ENCODE data around the gene AMACR.

AMACR gene

DNA sequence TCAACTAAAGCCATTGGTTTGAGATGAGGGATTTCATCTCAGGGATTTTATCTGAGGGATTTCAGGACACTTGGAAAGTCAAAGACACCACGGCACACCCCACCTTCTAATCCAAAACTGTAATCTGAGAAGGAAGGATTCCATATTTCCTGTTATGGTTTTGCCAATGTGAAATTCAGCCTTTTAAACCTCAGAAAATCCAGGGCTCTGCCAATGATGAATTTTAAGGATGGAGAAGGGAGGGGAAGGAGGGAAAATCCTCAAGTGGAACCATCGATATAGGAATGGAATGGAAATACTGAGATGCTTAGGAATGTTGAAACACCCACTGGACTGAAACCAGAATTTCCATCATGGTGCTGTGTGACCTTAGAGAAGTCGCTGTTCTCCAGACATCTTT is 29.9 kb upstream of the AMACR start:
- TF ChIP-seq, protein P1, sequence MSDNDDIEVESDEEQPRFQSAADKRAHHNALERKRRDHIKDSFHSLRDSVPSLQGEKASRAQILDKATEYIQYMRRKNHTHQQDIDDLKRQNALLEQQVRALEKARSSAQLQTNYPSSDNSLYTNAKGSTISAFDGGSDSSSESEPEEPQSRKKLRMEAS (IDR thresholded peaks at IDR 0.05), result no peak
- TF ChIP-seq EGR1 (IDR thresholded peaks at IDR 0.05) (no peak), NFIC (IDR thresholded peaks at IDR 0.05) (no peak), RAD21 (IDR thresholded peaks at IDR 0.05; ENCODE audit: low read depth) (no peak), ZBTB7A (IDR thresholded peaks at IDR 0.05; ENCODE audit: low read depth) (no peak), YY1 (IDR thresholded peaks at IDR 0.05; ENCODE audit: low read depth) (no peak), FOXM1 (IDR thresholded peaks at IDR 0.05; ENCODE audit: borderline replicate concordance, low read depth) (no peak), TCF12 (IDR thresholded peaks at IDR 0.05; ENCODE audit: low read depth) (no peak), EP300 (IDR thresholded peaks at IDR 0.05; ENCODE audit: borderline replicate concordance) (no peak), CEBPB (IDR thresholded peaks at IDR 0.05) (no peak)

- TF ChIP-seq YY1 (IDR thresholded peaks at IDR 0.05; ENCODE audit: low read depth) (no peak), FOXM1 (IDR thresholded peaks at IDR 0.05; ENCODE audit: borderline replicate concordance, low read depth) (no peak), EP300 (IDR thresholded peaks at IDR 0.05; ENCODE audit: borderline replicate concordance) (no peak), CREB1 (IDR thresholded peaks at IDR 0.05; ENCODE audit: low read depth) (no peak)
Observed at GRCh38 chr5:34035756-34036155, 27.9 kb upstream of the AMACR start.

DNA sequence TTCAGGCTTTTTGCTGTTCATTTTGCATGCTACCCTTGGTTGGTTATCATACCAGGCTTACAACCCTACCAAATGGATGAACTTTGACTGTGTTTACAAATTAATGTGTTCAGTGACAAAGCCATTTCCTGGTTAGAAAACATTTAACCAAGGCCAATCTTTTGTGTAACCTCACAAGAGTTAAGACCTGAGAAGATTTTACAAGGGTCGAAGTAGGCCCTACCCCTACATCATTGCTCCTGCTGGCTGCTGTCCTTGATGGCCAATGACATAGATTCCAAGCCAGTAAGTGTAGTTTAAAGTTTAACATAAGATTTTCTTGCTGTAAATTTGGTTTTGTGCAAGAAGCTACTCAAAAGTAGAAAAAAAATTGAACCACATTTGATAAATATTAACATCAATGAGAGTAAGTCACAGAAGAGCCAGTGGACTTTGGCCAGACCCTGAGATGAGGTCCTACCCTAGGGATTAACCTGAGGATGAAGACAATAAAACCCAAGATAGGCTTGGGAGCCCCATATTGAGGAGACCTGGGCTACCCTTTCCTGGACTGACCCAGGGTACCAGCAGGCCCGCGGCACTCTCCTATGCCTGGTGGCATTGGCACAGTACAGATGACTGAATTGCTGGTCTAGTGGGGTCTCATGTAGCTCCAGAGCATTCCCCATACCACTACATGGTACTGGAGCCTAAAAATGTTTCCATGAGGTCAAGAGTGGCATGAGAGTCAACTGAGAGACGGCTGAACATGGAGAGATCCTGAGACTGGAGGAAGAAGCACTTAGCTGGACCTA is 26.9 kb upstream of the AMACR start:
- TF ChIP-seq USF1 (IDR thresholded peaks at IDR 0.05) (no peak), FOXM1 (IDR thresholded peaks at IDR 0.05; ENCODE audit: borderline replicate concordance, low read depth) (no peak), TEAD4 (IDR thresholded peaks at IDR 0.05) (no peak), EP300 (IDR thresholded peaks at IDR 0.05; ENCODE audit: borderline replicate concordance) (no peak), ZBTB7A (IDR thresholded peaks at IDR 0.05; ENCODE audit: low read depth) (no peak), EGR1 (IDR thresholded peaks at IDR 0.05) (no peak), TAF1 (IDR thresholded peaks at IDR 0.05; ENCODE audit: low read depth) (no peak), NFIC (IDR thresholded peaks at IDR 0.05) (no peak), RAD21 (IDR thresholded peaks at IDR 0.05; ENCODE audit: low read depth) (no peak)
- TF ChIP-seq, protein P1 (IDR thresholded peaks at IDR 0.05), result no peak

- TF ChIP-seq RAD21 (IDR thresholded peaks at IDR 0.05; ENCODE audit: low read depth), result no peak
- no peak for TF ChIP-seq TEAD4 (IDR thresholded peaks at IDR 0.05)
- TF ChIP-seq REST (IDR thresholded peaks at IDR 0.05; ENCODE audit: low read depth), result no peak
- TF ChIP-seq CREB1 (IDR thresholded peaks at IDR 0.05; ENCODE audit: low read depth), result no peak
- TF ChIP-seq CEBPB (IDR thresholded peaks at IDR 0.05), result no peak
- no peak for TF ChIP-seq TCF12 (IDR thresholded peaks at IDR 0.05; ENCODE audit: low read depth)
- no peak for TF ChIP-seq EGR1 (IDR thresholded peaks at IDR 0.05)
- no peak for TF ChIP-seq TAF1 (IDR thresholded peaks at IDR 0.05; ENCODE audit: low read depth)
- TF ChIP-seq FOXM1 (IDR thresholded peaks at IDR 0.05; ENCODE audit: borderline replicate concordance, low read depth), result no peak
- TF ChIP-seq, protein P1 (IDR thresholded peaks at IDR 0.05), result no peak
Observed at GRCh38 chr5:34031966-34032365, 24.1 kb upstream of the AMACR start.

GRCh38 chr5:34031117-34031516 is 23.3 kb upstream of the AMACR start:
- no peak for TF ChIP-seq EGR1 (IDR thresholded peaks at IDR 0.05)
- TF ChIP-seq, protein P1 (IDR thresholded peaks at IDR 0.05), result no peak
- TF ChIP-seq ZBTB7A (IDR thresholded peaks at IDR 0.05; ENCODE audit: low read depth), result no peak
- TF ChIP-seq TEAD4 (IDR thresholded peaks at IDR 0.05), result no peak
- TF ChIP-seq USF1 (IDR thresholded peaks at IDR 0.05), result no peak
- TF ChIP-seq YY1 (IDR thresholded peaks at IDR 0.05; ENCODE audit: low read depth), result no peak
- no peak for TF ChIP-seq REST (IDR thresholded peaks at IDR 0.05; ENCODE audit: low read depth)

DNA sequence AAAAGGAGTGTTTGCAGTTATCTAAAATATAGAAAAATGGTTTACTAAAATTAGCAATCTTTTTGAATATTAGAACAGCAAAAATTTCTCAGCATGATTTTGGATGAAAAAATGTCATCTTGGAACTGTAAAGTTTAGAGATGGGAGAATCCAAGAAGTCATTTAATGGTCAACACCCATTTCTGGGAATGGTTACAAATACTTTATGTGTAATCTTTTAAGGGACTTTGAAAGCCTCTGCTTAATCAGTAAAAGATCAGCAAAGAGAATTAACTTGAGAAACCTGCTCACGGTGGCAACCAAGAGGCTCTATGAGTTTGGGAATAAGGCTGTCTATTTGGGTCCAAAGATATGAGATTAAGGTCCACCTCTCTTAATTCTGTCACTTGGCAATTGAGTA is 22.2 kb upstream of the AMACR start:
- no peak for TF ChIP-seq TAF1 (IDR thresholded peaks at IDR 0.05; ENCODE audit: low read depth)
- TF ChIP-seq EP300 (IDR thresholded peaks at IDR 0.05; ENCODE audit: borderline replicate concordance), result no peak
- no peak for TF ChIP-seq EGR1 (IDR thresholded peaks at IDR 0.05)
- TF ChIP-seq NFIC (IDR thresholded peaks at IDR 0.05), result no peak
- TF ChIP-seq CEBPB (IDR thresholded peaks at IDR 0.05), result no peak
- TF ChIP-seq USF1 (IDR thresholded peaks at IDR 0.05), result no peak
- no peak for TF ChIP-seq REST (IDR thresholded peaks at IDR 0.05; ENCODE audit: low read depth)
- no peak for TF ChIP-seq TCF12 (IDR thresholded peaks at IDR 0.05; ENCODE audit: low read depth)
- no peak for TF ChIP-seq YY1 (IDR thresholded peaks at IDR 0.05; ENCODE audit: low read depth)
- TF ChIP-seq RAD21 (IDR thresholded peaks at IDR 0.05; ENCODE audit: low read depth), result no peak
- TF ChIP-seq TEAD4 (IDR thresholded peaks at IDR 0.05), result no peak
- no peak for TF ChIP-seq ZBTB7A (IDR thresholded peaks at IDR 0.05; ENCODE audit: low read depth)
